DMS53 treated with DMSO at 0.1 percent for 48 hours (cell line): ENCODE results near the gene SMIM44.
A peak's percentile ranks its signal among the peaks of the same experiment; 100 is the strongest.
"Not testable (repeated sequence)": the region's sequence is repeated elsewhere in the genome, so short reads cannot be mapped to it uniquely, and the experiment has no call there.

Source experiments
- DNase-seq: peaks from one replicate; lab custom pipeline; 2025; ENCODE audit not compliant: unreplicated experiment; lab: John Stamatoyannopoulos, UW

Gene SMIM44

DNA sequence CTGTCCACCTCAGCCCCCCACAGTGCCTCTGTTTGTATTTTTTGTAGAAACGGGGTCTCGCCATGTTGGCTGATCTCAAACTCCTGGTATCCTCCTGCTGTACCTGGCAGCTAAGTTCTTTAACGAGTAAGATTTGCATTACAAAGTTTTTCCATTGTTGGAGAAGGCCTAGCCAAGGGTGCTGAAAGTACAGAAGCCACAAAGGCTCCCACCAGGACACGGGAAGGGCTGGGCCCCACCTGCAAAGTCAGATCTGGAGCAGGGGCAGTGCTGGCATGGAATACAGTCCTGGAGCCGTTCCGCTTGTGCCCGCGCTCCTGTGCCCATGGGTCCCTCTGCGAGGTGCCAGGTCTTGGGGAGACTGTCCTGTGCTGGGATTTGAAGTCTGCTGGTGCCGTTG, 35.0 kb upstream of the SMIM44 start:
- no peak for DNase-seq

DNA sequence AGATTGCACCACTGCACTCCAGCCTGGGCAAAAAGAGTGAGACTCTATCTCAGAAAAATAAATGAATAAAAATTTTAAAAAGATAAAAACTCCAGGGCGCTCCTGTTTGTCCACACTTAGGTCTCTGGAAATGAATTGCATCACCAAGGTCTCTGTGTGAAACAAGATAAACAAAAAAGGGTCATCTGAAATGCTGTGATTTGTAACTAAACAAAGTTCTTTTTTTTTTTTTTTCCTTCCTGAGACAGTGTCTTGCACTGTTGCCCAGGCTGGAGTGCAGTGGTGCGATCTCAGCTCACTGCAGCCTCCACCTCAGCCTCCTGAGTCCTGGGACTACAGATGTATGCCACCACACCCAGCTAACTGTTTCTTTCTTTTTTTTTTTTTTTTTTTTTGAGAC, 34.4 kb upstream of the SMIM44 start:
- no peak for DNase-seq

DNA sequence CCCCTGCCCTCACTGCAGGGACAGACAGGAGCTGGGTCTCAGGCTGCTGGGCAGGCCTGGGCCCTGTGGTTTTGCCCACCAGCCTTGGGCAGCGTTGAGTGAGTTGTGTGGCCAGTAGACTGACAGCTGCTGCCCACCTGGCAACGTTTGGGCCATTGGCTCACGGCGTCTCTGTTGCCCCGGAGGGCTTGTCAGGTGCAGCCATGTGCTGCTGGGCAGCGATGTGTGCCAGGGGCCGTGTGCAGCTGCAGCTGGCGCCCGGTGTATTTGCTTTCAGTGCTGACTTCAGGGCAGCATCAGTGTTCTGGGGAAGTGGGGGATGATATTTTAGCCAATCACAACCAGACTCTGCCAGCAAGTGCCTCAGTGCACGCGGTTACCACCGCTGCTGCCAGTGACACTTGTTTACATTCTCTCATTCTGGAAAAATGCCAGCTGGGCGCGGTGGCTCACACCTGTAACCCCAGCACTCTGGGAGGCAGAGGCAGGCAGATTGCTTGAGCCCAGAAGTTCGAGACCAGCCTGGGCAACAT, 33.5 kb upstream of the SMIM44 start:
- DNase-seq: peak; percentile 48

DNA sequence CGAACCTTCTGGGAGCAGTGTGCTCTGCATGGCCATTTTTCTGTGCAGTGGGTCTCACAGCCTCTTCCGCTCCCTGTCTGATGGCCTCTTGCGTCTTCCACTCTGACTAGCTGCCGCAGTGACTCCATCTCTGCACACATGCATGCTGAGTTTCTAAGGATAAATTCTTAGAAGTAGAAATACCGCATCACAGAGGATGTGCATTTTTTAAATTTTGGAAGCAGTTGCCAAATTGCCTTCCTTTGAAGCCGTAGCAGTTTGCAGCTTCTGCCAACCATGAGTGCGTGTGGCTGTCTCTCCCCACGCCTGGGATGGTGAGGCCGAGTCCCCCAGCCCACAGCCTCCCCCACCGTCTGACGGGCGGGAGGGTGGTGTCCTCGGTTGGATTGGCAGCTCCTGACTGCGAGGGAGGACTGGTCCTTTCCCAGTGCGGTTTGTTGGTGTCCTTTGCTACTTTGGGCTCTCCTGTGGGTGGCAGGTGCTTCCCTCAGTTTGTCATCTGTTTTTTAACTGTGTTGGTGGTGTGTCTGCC, 32.7 kb upstream of the SMIM44 start:
- DNase-seq: no peak

DNA sequence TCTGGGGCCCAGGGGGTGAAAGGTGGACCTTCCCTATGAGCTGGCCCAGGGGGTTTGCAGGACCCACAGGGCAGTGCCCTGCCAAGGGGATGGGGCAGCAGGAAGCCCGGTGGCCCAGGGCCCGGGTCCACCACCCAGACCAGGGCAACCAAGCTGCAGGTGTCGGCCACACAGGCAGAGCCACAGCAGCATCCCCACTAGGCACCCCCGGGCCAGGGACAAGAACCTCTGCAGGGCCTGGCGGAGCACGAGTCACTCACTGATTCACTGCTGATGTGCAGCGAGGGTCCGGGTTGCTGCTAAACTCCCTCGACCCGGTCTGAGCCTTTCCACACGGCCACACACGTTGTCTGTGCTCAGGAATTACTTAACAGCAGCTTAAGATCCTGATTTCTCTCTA, 31.7 kb upstream of the SMIM44 start:
- DNase-seq: no peak

DNA sequence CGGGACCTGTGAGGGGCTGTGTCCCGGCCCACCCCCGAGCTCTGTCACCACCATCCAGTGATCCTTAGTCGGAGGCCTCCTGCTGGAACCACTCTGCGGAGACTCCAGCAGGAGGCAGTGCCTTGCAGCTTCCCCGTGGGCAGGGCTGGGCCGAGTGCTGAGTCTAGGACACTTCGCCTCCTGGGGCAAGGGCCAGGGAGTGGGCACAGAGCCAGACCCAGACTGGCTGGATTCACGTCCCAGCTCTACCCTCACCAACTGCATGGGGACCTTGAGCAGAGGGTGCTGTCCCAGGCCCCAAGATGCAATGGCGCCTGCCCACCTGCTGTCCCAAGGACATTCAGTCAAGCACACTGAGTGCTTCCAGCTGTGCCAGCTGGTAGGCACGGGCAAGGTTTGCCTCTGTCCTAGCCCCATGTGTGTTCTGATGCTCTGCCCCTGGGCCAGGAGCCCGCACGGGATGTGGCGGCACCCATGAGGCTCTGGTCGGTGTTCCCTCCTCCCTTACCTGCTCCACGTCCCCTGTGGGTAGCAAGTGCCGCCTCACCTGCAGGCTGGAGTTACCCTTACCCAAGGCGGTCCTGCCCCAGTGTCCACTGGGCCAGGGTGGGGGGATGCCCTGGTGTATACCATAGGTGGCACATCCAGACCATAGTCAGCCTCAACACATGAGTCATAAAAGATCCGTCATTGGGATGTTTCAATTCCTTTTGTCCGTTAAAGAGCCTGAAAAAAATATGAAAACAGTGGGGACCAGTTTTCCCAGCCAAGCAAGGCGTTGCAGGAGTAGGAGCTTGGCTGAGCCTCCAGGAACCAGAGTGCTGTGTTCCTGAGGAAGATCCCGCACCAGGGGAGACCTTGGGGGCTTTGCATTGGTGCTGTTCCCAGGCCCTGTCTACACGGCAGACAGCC, 30.2 kb upstream of the SMIM44 start:
- DNase-seq: no peak

DNA sequence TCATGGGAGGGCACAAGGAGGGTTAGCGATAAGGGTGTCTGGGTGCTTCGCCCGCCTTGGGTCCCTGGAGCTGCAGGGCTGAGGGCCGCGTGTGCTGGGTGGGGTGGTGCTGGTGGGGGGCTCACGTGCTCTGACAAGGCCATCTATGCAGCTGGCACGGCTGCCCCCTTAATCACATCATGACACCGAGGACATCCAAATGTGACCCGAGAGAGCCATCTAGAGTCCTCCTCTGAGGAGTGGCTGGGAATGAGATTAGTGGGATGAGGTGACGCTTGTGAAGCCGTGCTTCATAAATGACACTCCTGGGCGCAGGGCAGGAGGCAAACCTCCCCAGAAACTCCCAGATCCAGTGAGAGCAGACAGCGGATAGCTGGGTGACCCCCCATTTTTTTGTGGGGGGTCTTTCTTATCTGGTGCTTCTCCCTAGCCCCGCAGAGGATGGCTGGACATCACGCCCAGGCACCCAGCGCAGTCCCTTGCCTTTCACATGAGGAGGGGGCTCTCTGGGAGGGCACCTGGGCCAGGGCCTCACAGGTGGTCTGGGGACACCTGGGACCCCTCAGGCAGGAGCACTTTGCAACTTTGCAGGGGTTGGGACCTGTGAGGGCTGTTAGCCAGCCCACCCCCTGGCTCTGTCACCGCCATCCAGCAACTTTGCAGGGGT, 29.5 kb upstream of the SMIM44 start:
- no peak for DNase-seq

DNA sequence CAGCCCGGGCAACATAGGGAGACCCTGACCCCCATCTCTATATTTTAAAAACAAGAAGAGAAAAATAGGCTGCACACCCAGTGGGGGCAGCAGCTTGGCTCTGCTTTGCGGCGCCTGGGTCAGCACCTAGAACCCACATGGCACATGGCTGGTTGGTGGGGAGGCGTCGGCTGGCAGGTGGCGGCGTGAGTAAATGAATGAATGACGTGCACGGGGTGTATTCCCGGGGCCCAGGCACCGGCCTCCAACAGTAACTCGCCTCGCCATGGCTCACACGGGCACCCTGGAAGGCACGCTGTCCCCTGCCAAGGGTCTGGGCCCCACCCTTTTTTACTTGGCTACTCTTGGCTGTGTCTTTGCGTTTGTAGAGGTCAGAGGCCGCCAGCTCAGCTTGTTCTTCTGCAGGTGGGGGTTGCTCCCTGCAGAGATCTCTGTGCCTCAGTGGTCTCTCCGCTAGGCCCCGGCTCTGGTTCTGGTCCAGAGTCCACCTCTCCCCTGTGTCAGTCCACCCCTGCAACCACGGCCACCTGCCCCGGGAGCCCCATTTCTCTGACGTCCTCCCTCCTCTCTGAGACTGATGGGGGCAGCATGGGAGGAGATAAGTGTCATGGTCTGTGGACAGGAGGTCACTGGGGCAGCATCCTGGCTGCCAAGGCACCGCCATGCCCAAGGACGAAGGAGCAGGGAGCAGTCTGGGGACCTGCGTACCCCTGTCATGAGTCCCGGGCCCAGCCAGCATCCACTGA, 28.4 kb upstream of the SMIM44 start:
- no peak for DNase-seq

DNA sequence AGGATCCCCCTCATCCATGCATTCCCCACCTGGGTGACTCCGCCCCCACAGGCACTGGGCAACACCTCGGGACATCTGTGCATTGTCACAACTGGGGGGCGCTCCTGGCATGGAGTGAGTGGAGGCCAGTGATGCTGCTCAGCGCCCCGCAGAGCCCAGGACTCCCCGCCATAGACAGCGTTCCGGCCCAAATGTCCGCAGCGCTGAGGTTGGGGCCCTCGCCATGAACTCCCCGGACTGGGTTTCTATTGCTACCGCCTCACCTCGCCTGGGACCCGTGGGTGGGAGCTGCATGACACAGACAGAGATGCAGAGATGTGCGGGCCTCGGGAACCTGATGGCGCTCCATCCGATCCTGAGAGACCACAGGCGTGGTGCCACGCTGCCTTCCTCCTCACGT, 27.5 kb upstream of the SMIM44 start:
- DNase-seq: no peak

DNA sequence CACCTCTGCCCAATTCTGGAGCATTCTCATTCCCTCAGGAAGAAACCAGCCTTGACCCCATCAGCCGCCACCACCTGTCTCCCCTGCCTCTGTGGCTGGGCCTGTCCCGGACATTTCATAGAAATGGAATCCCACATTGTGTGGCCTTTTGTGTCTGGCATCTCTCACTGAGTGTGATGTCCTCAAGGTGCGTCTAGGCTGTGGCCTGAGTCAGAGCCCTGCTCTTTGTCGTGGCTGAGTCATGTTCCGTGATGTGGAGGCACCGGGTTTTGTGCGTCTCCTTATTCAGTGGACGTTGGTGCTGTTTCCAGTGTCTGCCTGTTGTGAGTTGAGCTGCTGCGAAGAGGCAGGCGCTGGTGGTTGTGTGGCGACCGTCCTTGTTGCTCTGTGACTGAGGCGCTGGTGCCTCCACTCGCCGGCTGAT, 26.3 kb upstream of the SMIM44 start:
- no peak for DNase-seq

DNA sequence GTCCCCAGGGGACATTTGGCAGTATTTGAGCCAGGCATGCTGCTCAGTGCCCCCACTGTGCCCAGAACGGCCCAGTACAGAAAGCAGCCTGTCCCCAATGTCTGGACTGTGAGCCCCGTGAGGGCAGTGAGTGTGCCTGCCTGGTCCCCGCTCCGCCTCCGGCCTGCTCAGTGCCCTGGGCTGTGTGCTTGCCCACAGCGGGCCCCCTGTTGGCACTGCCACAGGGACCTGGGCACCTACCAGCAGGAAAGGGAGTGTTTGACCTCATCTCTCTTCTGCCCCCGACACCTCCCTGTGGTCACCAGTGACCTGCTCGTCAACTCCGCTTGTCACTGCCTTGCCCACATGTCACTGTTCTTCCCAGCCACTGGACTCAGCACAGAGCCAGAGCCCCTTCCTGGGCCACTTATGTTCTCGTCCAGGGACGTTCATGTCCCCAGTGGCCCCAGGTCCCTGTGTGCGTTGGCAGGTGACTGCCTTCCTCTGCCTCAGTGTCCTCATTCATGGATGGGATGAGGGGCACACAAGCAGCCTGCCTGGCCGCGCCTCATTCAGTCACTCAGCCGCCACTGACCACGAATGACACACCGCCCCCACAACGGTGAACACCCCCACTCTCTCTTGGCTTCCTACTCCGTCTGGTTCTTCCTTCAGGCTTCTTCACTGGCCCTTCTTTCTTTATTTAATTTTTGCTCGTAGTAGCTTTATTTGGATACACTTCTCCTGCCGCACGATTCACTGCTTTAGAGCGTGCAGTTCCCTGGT, 25.7 kb upstream of the SMIM44 start:
- no peak for DNase-seq

DNA sequence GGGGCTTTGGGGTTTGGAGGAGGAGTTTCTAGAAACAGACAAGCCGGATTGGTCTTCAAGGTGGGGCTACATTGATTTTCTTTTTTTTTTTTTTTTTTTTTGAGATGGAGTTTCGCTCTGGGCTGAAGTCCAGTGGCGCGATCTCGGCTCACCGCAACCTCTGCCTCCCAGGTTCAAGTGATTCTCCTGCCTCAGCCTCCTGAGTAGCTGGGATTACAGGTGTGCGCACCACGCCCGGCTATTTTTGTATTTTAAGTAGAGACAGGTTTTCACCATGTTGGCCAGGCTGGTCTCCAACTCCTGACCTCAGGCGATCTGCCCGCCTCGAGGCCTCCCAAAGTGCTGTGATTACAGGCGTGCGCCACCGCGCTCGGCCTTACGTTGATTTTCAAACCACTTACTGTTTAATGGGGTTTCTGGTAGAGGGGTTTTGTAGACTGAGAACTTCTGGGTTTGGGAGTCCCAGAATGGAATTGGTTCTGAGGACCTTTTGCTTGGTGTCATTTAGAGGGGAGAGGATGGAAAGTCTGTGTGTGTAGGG, 24.9 kb upstream of the SMIM44 start:
- not testable (repeated sequence) for DNase-seq

DNA sequence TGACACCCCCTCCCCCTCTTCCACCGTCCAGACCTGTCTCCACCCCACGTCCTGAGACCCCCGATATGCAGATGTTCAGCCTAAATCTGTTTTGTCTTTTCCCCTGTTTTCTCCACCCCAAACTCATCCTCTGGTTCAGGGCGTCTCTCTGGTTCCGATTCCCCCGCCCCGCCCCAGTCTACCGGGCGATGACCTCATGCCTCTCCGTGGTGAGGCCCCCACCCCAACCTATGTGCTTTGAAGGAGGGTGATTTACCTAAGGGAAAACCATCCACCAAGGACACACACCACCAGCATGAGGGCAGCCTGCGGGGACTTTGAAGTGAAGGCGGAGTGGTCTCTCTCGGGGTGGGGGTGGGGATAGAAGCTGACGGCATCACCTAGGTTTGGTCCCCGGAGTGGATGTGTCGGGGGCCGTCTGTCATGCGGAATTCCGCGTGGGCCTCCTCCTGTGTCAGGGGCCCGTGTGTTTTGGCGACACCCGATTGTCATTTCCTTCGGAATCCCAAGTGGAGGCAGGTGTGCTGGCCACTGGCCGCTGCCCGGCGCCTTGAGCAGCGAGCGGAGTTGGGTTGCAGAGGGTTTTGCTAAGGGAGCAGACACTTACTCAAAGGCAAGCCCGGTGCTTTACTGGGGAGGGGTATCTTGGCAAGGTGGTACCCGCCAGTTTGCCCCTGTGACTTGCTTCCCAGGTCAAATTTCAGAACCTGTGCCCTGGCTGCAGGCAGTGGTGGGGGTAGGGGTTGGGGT, 24.3 kb upstream of the SMIM44 start:
- DNase-seq: no peak

DNA sequence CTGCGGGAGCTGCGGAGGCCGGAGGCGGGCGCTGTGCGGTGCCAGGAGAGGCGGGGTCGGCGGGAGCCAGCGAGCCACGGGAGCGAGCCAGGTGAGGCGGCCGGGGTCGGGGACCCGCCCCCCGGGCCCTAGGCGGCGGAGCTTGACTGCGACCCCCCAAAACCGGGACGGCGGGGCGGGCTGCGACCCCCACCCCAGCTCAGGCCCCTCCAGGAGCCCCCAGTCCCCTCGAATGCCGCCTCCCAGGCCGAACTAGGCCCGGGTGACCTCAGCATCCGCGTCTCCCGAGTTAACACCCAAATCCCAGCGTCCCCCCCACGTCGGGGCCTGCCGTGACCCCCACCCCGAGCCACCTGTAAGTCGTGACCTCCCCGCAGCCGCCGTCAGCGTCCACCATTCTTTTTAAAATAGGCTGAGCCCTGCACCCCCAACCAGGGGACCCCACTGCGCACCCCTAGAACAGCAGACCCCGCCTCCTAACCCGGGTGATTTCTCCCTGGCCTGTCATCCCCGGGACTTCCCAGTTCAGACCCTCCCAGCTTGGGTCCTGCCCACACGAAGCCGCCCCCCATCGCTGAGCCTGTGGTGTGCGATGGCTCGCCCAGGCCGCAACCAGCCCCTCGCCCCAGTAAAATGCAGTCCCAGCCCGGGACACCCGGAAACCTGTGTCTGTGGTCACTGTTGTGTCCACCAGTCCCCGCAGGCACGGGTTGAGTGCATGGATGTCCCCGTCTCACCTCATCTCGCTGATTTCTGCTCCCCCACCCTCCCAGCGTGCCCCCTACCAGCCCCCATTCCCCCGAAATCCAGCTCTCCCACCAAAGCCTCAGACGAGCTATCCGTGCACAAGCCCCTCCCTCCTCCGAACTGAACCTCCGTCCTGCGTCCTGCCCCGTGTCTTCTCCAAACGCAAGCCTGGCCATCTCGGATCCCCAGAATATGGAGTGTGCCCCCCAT, 23.4 kb upstream of the SMIM44 start:
- DNase-seq: no peak

DNA sequence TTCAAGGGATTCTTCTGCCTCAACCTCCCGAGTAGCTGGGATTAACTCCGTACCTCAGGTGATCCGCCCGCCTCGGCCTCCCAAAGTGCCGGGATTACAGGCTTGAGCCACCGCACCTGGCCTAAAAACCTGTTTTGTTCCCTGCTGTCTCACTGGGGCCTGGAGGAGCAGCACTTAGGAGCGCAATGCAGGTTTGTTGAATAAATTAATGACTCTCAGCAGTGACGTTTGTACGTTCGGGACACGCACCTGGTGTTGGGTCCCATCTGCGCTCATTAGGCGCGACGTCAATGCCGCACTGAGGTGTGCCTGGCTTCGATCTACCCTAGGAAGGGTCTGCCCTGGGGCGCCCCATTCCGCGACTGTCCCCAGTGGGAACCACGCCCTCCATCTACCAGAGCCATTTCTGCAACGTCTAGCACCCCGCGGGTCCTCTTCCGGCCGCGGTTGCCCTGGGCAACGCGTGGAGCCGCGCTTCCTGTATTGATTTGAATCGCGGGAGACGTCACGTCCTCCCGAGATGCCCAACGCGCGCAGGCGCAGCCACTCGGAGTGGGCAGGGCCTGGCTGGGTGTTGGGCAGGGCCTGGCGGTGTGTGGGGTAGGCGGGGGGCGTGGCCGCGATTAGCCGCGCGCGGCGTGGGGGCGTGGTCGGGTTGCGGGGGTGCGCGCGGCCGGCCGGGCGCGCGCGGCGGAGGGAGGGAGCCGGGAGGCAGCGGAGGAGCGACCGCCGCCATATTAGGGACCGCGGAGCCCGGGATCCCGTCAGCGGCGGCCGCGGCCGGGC, 22.6 kb upstream of the SMIM44 start, which contains the start of gene FZR1:
FZR1 (plus strand) TSS at position 714 of the 786 bp plus-strand sequence. CDS start 16,679 bp downstream, outside the sequence.
- DNase-seq: peak; percentile 89

DNA sequence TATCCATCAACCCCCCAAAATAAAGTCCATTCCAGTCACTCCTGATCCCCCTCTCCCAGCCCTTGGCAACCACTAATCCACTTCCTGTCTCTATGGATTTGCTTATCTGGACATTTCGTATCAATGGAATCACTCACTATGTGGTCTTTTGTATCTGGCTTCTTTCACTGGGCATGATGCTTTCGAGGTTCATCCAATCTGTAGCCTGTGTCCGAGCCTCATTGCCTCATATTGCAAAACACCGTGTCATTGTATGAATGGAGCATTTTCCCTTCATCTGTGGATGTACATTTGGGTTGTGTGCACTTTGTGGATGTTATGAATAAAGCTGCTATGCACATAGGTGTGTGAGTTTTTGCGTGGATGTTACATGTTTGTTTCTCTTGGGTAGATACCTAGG, 21.5 kb upstream of the SMIM44 start:
- no peak for DNase-seq

DNA sequence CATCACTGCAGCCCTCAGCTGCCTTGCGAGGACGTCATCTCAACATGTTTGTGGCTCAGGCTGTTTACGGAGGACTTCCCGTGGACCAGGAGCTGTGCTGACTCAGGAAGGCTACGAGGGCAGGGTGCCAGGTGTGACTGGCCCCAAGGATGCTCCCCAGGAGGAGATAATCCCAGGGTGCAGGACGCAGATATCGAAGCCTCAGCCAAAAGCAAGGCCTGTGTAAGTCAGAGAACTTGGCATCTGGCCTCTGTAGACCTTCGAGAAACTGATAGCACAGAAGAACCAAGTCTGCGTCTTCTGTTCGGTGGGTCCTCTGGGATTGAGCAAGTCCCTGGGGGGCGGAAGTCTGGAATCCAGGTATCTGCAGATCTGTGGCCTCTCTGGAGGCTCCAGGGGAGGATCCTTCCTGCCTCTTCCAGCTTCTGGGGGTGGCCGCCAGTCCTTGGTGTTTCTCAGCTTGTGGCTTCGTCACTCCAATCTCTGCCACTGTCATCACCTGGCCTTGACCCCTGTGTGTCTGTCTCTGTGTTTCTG, 19.9 kb upstream of the SMIM44 start:
- no peak for DNase-seq
